GM12878 (cell line): ENCODE measurements around the gene PKP3. TPM values are rescaled to one million over a fixed set of nuclear protein-coding genes. Genes with fewer than 3 reads are reported as not detected.

ENCODE experiments used
- ATAC-seq: fragments of 200-7000 bp; cut with Tn5 transposase; 3 replicates; pipeline ENCODE4 v1.9.1; 2020; ENCODE audit warnings: mild to moderate bottlenecking, moderate library complexity
- BruUV-seq: library from RNA; stranded (reverse); fragments of 400-500 nt; replicated peaks from 2 replicates; lab custom pipeline; 2021; lab: Mats Ljungman, UMichigan
- CTCF ChIA-PET: fragments of 300-600 bp; sonication (Branson Sonifier 250); formaldehyde crosslinking; extraction: SDS; loops from one replicate; lab custom pipeline; 2021; ENCODE audit warnings: inconsistent platforms; lab: Yijun Ruan, JAX
- POLR2A ChIA-PET: fragments of 350-600 bp; formaldehyde crosslinking; extraction: SDS; loops from one replicate; lab custom pipeline; 2021; ENCODE audit warnings: inconsistent platforms; lab: Charles Lee
- RAD21 ChIA-PET: fragments of 300-600 bp; sonication (Branson Sonifier 250); formaldehyde crosslinking; loops from one replicate; lab custom pipeline; 2023; ENCODE audit warnings: antibody characterized with exemption; ENCODE audit not compliant: unreplicated experiment; lab: Charles Lee
- SMC1A ChIA-PET: fragments of 300-600 bp; sonication (Branson Sonifier 250); formaldehyde crosslinking; loops from one replicate; lab custom pipeline; 2023; ENCODE audit not compliant: unreplicated experiment, uncharacterized antibody; lab: Charles Lee
- DNase-seq: peaks from one replicate; pipeline ENCODE4 v3.0.0-alpha.2; 2011; ENCODE audit warnings: low read depth, low spot score
- FAIRE-seq: peaks from 3 replicates; lab custom pipeline; 2011; peaks lifted over from hg19 to GRCh38; lab: Jason Lieb, UNC
- H2AFZ ChIP-seq: 2 replicates; pipeline ENCODE4 v1.6.0; 2011; ENCODE audit warnings: low read depth, low read length, control low read depth; ENCODE audit not compliant: control insufficient read depth
- H3K27ac ChIP-seq: 2 replicates; pipeline ENCODE4 v1.5.1; 2011; ENCODE audit warnings: control low read depth; ENCODE audit not compliant: control insufficient read depth, insufficient read depth
- H3K27me3 ChIP-seq, 2 experiments: replicated peaks in 1 of 2; 2 replicates each; pipeline versions ENCODE4 v1.6.0 to v1.6.1; 2011; ENCODE audit warnings: low read length in 1 of 2; ENCODE audit not compliant: control insufficient read depth in 2 of 2, insufficient read depth in 2 of 2
- H3K36me3 ChIP-seq, 2 experiments: 2 replicates each; pipeline ENCODE4 v1.5.1; 2011; ENCODE audit warnings: low read length in 1 of 2; ENCODE audit not compliant: control insufficient read depth in 2 of 2, insufficient read depth in 2 of 2
- H3K4me1 ChIP-seq: 2 replicates; pipeline ENCODE4 v1.6.1; 2011; ENCODE audit warnings: mild to moderate bottlenecking, low read length, moderate library complexity, mixed read lengths; ENCODE audit not compliant: control insufficient read depth, insufficient read depth
- H3K4me2 ChIP-seq: 2 replicates; pipeline ENCODE4 v1.6.0; 2011; ENCODE audit warnings: control low read depth; ENCODE audit not compliant: control insufficient read depth, insufficient read depth
- H3K4me3 ChIP-seq: fragments of 200-600 bp; sonication (generic); 2 replicates; pipeline ENCODE4 v1.5.1; 2016
- H3K79me2 ChIP-seq: 2 replicates; pipeline ENCODE4 v1.6.0; 2011; ENCODE audit warnings: low read length; ENCODE audit not compliant: control insufficient read depth, insufficient read depth
- H3K9ac ChIP-seq: 2 replicates; pipeline ENCODE4 v1.8.0; 2011; ENCODE audit warnings: low read length, control low read depth, mixed read lengths; ENCODE audit not compliant: control insufficient read depth, insufficient read depth
- H3K9me3 ChIP-seq: replicated peaks from 3 replicates; pipeline ENCODE4 v1.5.1; 2011; ENCODE audit warnings: mild to moderate bottlenecking, low read length; ENCODE audit not compliant: control insufficient read depth, insufficient read depth
- H4K20me1 ChIP-seq: 2 replicates; pipeline ENCODE4 v1.6.0; 2011; ENCODE audit not compliant: control insufficient read depth, insufficient read depth
- BACH1 ChIP-seq: fragments of 450-650 bp; IDR thresholded peaks from 2 replicates; pipeline ENCODE4 v1.6.1; 2017; ENCODE audit warnings: mild to moderate bottlenecking, borderline replicate concordance
- BCL11A ChIP-seq: IDR thresholded peaks from 2 replicates; pipeline ENCODE4 v1.6.1; 2011; ENCODE audit warnings: low read depth, low read length
- BMI1 ChIP-seq: fragments of 450-650 bp; IDR thresholded peaks from 2 replicates; pipeline ENCODE4 v1.6.1; 2016; ENCODE audit warnings: mild to moderate bottlenecking, moderate library complexity, borderline replicate concordance
- GATAD2B ChIP-seq: fragments of 450-650 bp; conservative IDR thresholded peaks from 2 replicates; pipeline ENCODE4 v1.6.1; 2017; ENCODE audit warnings: low read depth, mild to moderate bottlenecking, moderate library complexity
- IRF3 ChIP-seq: fragments of 450-650 bp; IDR thresholded peaks from 2 replicates; pipeline ENCODE4 v1.6.1; 2014; ENCODE audit warnings: mild to moderate bottlenecking
- MLLT1 ChIP-seq: fragments of 450-650 bp; IDR thresholded peaks from 2 replicates; pipeline ENCODE4 v1.6.1; 2016; ENCODE audit warnings: mild to moderate bottlenecking
- MTA2 ChIP-seq: fragments of 450-650 bp; IDR thresholded peaks from 2 replicates; pipeline ENCODE4 v1.6.1; 2016; ENCODE audit warnings: low read depth, mild to moderate bottlenecking, moderate library complexity
- NKRF ChIP-seq: fragments of 450-650 bp; conservative IDR thresholded peaks from 2 replicates; pipeline ENCODE4 v1.6.1; 2017; ENCODE audit warnings: mild to moderate bottlenecking, moderate library complexity
- NR2F1 ChIP-seq: fragments of 450-650 bp; conservative IDR thresholded peaks from 2 replicates; pipeline ENCODE4 v1.6.1; 2017; ENCODE audit warnings: mild to moderate bottlenecking
- PAX5 ChIP-seq: IDR thresholded peaks from 2 replicates; pipeline ENCODE4 v1.6.1; 2011; ENCODE audit warnings: low read depth, low read length, borderline replicate concordance
- RAD21 ChIP-seq: IDR thresholded peaks from 2 replicates; pipeline ENCODE4 v1.6.1; 2011; ENCODE audit warnings: mild to moderate bottlenecking, low read depth, low read length, moderate library complexity; ENCODE audit not compliant: insufficient read depth
- RCOR1 ChIP-seq: conservative IDR thresholded peaks from 2 replicates; pipeline ENCODE4 v1.6.1; 2012; ENCODE audit warnings: low read depth, low read length, improper control_type of control experiment
- SMAD1 ChIP-seq: fragments of 450-650 bp; IDR thresholded peaks from 2 replicates; pipeline ENCODE4 v1.6.1; 2018; ENCODE audit warnings: mild to moderate bottlenecking, low read depth; ENCODE audit not compliant: partially characterized antibody
- ZBTB33 ChIP-seq: fragments of 450-650 bp; IDR thresholded peaks from 2 replicates; pipeline ENCODE4 v1.6.1; 2017; ENCODE audit warnings: mild to moderate bottlenecking
- ZZZ3 ChIP-seq: IDR thresholded peaks from 2 replicates; pipeline ENCODE4 v1.6.1; 2011; ENCODE audit warnings: low read depth; ENCODE audit not compliant: control insufficient read depth, insufficient read length
- WGBS: methylation state at CpG from one replicate; pipeline ENCODE4 v1.1.6; 2016; ENCODE audit warnings: low lambda C conversion rate; ENCODE audit not compliant: insufficient replicate concordance, insufficient coverage; ENCODE audit errors: missing lambda C conversion rate; 5-methylcytosine and 5-hydroxymethylcytosine counted together
- in situ Hi-C: fragments of 300-500 bp; cut with MboI; formaldehyde crosslinking; loops from 9 replicates; pipeline ENCODE4 v1.14.3; 2018; ENCODE audit warnings: mixed read lengths
- intact Hi-C: fragments of 100-400 bp; cut with micrococcal nuclease; formaldehyde crosslinking; loops from one replicate; pipeline ENCODE4 v1.14.2; 2022; ENCODE audit not compliant: unreplicated experiment
- polyA plus RNA-seq, 11 experiments: library from polyadenylated mRNA; depleted of rRNA in 4 of 11; unstranded in 6 of 11; stranded (reverse) in 5 of 11; fragments of >200 nt; fragmentation: Nextera tagmentation in 4 of 11; fragmentation: Illumina TruSeq in 1 of 11; extraction: Ambion mirVana in 4 of 11; extraction: Trizol in 1 of 11; gene quantifications; 1 replicate in 1 of 11; 2 replicates in 10 of 11; pipeline versions ENCODE4 v1.2.1 to v1.2.3, GENCODE V29; 2011 to 2016; ENCODE audit warnings: inconsistent platforms in 2 of 11, missing spikeins in 2 of 11, low read depth in 1 of 11
- total RNA-seq, 4 experiments: library from RNA; depleted of rRNA in 3 of 4; stranded (reverse); fragments of >200 nt in 3 of 4; fragmentation: Illumina TruSeq in 1 of 4; extraction: Trizol in 1 of 4; gene quantifications; 2 replicates each; pipeline versions ENCODE4 v1.2.1 to v1.2.3, GENCODE V29; 2013 to 2021

The PKP3 gene
- total and polyA plus RNA-seq, 10 of the 15 experiments (the other 5 are each of a cell fraction or from before 2014, with no cell fraction given): 0.45 to 0.90 TPM; not detected in 8

- Histone ChIP-seq H3K4me1 (no peaks in the 10 kb centered on the region), H2AFZ (no peak overlapping the region), H3K27ac (no peak overlapping the region), H4K20me1 (no peaks in the 10 kb centered on the region), H3K27me3 (peaks cover 4 to 7% of the 10 kb centered on the region in 2 experiments; a peak in 2 of 4 replicates), H3K36me3 (no peaks in the 10 kb centered on the region), H3K9ac (no peak overlapping the region), H3K9me3 (no peaks in the 10 kb centered on the region), H3K4me2 (no peak overlapping the region), H3K4me3 (no peak overlapping the region), H3K79me2 (no peaks in the 10 kb centered on the region)
- no peak for DNase-seq
- WGBS: 52% methylated on average over 34 of the region's 41 CpGs
- POLR2A ChIA-PET: no interaction called here
- BruUV-seq: no TSS peak
- FAIRE-seq: no peak
- intact Hi-C loops (no loop called here), in situ Hi-C loops (no loop called here)
- TF ChIP-seq NKRF (no peak), ZZZ3 (no peak), NR2F1 (no peak), IRF3 (no peak), SMAD1 (no peak), RCOR1 (no peak), PAX5 (no peak), ZBTB33 (no peak), BCL11A (no peak), BACH1 (no peak), RAD21 (no peak), GATAD2B (no peak), MLLT1 (no peak), MTA2 (no peak), BMI1 (no peak)
- no peak for ATAC-seq
- RAD21 ChIA-PET: no interaction called here
- SMC1A ChIA-PET: no interaction called here
- CTCF ChIA-PET: no interaction called here
These were observed 20.9 kb upstream of the PKP3 start for GRCh38 chr11:372809-373715.
